A549 treated with CpdA at 1 μM for 4 hours (cell line): ENCODE measurements around the gene OR51E1. TPM values are rescaled to one million over a fixed set of nuclear protein-coding genes. Genes with fewer than 3 reads are reported as not detected.

Source experiments
- total RNA-seq: library from RNA; stranded (reverse); fragments of 200-300 nt; extraction: Qiagen RNA extraction; gene quantifications from 5 replicates; pipeline ENCODE4 v1.2.3, GENCODE V29; 2022; ENCODE audit warnings: low read depth

Gene OR51E1, protein sequence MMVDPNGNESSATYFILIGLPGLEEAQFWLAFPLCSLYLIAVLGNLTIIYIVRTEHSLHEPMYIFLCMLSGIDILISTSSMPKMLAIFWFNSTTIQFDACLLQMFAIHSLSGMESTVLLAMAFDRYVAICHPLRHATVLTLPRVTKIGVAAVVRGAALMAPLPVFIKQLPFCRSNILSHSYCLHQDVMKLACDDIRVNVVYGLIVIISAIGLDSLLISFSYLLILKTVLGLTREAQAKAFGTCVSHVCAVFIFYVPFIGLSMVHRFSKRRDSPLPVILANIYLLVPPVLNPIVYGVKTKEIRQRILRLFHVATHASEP
- not detected in 5 replicates for total RNA-seq

DNA sequence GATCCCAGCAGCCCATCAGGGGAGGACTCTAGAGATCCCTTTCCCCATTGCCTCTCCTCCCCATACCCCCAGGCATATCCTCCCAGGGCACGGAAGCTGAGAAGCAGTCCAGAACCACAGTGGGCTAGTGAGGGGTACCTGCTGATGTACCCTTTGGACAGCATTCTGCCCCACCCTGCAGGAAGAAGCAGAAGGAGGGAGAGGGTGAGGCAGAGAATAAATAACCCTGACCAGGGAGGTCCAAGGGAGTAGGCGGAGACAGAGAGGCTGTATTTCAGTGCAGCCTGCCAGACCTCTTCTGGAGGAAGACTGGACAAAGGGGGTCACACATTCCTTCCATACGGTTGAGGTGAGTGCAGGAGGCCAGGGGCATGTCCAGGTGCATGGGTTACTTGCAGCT, at the start of gene OR51E1:
TSS of gene OR51E1 (plus strand) at position 301 of the 400 bp plus-strand sequence. CDS start 8,545 bp downstream, outside the sequence.

DNA sequence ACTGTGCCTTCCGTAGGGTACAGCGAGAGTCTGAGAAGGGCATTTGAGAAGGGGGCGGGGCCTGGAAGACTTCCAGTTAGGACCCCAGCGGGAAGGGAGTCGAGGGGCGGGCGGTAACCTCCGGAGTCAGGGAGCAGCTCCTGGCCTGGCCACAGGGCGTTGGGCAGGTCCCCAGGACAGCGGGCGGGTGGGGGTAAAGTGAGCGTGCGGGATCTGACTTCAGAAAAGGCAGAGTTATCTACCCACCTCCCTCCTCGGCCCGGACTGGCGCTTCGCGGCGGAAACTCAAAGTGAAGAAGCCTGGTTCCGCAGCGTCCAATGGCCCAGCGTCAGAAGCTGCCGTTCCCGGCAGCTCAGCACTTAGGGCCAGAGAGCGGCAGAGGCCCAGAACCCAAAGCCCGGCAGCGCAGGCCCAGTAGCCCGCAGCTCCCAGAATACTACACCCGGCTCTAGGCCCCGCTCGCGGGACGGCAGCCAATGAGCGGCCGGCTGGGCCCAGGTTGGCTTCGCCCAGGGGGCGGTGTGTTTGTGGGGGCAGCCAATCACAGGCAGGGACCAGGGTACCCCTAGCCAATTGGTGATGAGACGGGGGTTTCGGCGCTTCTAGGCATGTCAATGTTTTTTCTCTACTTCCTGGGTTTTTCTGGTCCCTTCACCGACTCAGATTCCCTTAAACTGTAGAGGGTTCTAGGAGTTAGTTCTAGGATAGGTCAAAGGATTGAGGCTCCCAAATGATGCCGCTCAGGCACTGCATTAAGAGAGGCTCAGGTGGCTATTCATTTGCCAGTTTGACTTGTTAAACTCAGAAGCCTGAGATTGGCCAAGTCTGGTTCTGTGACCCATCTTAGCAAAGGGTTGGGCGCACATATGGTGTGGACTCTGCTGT, 35.8 kb upstream of the OR51E1 start, which contains the start of gene TRIM68:
TSS of gene TRIM68 (minus strand) at position 451 of the 886 bp plus-strand sequence. CDS start 2,727 bp downstream, outside the sequence.

DNA sequence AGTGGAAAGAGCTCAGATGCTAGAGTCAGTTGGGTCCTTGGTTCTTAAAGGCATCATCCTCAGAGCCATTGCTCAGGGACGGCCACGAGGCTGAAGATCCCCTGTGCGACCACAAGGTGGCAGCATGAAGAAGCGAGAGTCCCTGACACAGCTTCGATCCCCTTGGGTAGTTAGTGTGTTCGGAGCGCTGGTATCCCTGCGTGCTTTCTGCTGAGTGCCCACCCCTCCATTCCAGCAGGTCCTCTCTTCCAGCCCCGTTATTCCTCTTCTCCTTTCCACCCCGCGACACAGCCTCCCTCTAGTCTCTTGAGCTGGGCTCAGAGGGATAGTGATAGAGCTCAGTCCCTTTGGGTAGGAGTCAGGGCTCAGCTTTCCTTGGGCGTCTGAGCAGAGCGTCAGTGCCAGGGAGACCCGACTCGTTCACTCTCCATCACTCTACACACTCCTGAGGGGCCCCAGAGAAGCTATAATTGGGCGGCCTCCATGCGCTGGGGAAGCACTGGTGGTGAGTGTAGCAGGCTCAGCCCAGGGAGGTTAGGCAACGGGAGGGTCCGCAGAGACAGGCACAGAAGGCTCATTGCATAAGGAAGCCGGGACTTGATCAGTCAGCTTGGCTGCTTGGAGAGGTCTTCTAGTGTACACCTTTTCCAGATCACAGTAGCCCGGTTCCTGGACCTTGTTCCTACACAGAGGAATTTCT, 6.7 kb upstream of the OR51E1 start, which contains the start of gene OR51D1:
TSS of gene OR51D1 (plus strand) at position 516 of the 700 bp plus-strand sequence. CDS start 2,314 bp downstream, outside the sequence.

DNA sequence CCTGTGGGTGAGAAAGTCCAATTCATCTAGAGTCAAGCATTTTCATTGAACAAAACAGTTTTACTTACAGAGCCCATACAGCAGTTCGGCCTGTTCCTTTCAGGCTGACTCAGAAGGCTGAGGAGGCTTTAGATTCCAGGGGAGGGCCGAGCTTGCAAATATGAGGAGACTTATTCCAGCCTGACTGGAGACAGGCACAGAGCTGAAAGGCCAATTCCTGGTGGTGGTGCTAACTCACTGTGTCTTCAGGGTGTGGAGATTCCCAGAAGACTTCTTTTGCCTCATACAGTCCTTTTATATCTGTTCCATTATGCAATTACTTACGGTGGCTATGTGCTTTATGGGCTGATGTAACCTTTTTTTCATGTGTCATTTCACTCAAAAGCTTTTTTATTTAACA, 53.8 kb downstream of the OR51E1 start, which contains the start of gene OR51E2:
TSS of gene OR51E2 (minus strand) at position 269 of the 400 bp plus-strand sequence. CDS start 15,142 bp downstream, outside the sequence.

DNA sequence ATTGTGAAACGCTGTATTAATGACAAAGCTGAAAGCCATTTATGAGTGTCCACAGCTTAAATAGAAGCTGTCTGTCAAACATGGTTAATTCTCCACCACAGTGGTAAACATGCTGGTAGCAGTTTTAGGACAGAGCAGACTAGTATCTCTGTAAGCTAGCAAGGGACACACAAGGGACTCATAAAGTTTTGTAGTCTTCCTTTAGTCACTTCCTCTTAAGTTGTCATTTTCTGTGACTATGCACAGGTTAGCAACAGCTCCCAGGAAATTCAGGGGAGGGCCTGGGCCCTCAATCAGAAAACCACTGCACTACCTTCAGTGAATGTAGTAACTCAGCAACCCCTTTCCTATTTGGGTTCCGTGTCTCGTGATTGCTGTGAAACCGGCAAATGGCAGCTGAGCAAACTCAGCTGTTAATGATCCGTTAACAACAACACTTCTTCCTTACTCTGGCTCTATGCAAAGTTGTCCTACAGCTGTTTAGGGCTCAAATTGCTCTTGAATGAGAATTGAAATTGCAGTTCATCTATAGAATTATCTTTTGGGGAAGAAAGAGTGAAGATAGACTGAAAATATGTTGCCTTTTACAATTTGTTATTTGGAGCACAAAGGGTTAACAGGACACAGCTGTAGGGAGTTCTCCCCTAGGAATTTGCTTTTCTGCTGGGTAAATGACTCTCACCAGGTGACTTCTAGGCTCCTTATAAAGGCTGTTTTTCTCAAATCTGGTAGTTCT, 60.4 kb downstream of the OR51E1 start, which contains the start of gene MMP26:
TSS of gene MMP26 (plus strand) at position 731 of the 736 bp plus-strand sequence.

Other genes starting within 250 kb of the OR51E1 start
- not detected in 5 replicates for gene OR52K2, start 194.7 kb upstream of the OR51E1 start, total RNA-seq
- not detected in 5 replicates for gene OR52K1, start 161.3 kb upstream of the OR51E1 start, total RNA-seq
- gene OR52M1, start 98.8 kb upstream of the OR51E1 start, total RNA-seq: not detected in 5 replicates
- gene OR52I2, start 62.2 kb upstream of the OR51E1 start, total RNA-seq: not detected in 5 replicates
- not detected in 5 replicates for gene OR52I1, start 49.9 kb upstream of the OR51E1 start, total RNA-seq
- gene TRIM68, start 35.8 kb upstream of the OR51E1 start, total RNA-seq: 8.0 to 10.8 TPM (median 9.3 TPM) in 5 replicates
- not detected in 5 replicates for gene OR51D1, start 6.5 kb upstream of the OR51E1 start, total RNA-seq
- 0.02 to 0.14 TPM in 2 of 5 replicates, not detected in the others for gene OR51E2, start 53.9 kb downstream of the OR51E1 start, total RNA-seq
- not detected in 5 replicates for gene MMP26, start 60.8 kb downstream of the OR51E1 start, total RNA-seq
- not detected in 5 replicates for gene OR51F1, start 126.0 kb downstream of the OR51E1 start, total RNA-seq
- gene OR52R1, start 160.4 kb downstream of the OR51E1 start, total RNA-seq: not detected in 5 replicates
- gene OR51F2, start 177.3 kb downstream of the OR51E1 start, total RNA-seq: not detected in 5 replicates
- not detected in 5 replicates for gene OR51S1, start 205.2 kb downstream of the OR51E1 start, total RNA-seq
- not detected in 5 replicates for gene OR51T1, start 237.9 kb downstream of the OR51E1 start, total RNA-seq